Superior temporal gyrus (tissue), 1 donor: ENCODE results near the gene CDK6.

ENCODE experiments used
- DNase-seq: peaks from one replicate; pipeline ENCODE4 v3.0.0-alpha.2; 2016; ENCODE audit errors: extremely low spot score

CDK6 gene

GRCh38 chr7:92681633-92682032 is 154.7 kb downstream of the CDK6 start:
- DNase-seq: no peak

GRCh38 chr7:92680442-92680841 is 155.9 kb downstream of the CDK6 start:
- DNase-seq: no peak

DNA sequence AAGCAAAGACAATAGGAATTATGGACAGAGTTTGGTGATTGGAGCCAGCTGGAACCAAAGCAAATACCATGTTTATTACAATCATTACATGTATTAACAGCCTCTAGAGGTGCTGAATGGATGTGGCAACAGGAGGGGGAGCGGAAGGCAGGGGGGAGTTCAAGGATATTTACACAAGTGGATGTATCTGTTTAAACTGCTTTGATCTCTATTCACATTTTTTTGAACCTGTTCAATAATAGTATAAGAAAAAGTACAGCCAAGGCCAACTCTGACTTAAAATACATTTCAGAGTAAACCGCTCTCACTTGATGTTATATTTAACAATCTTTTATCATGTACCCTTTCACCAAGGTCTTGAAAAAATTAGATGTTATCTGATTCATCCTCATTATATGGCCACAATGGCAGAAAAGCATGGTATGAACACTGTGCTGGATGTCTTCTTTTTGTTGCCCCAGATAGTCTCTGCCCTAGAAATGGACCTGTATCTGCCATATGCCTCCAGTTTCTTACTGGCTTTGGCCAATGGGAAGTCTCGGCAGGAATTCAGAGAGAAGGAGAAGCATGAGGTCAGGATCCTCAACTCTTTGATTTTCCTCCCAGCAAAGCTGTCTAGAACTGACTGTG is 158.0 kb downstream of the CDK6 start:
- no peak for DNase-seq

- no peak for DNase-seq
Measured at GRCh38 chr7:92674379-92674778, 162.0 kb downstream of the CDK6 start.

- no peak for DNase-seq
Measured at GRCh38 chr7:92671505-92672169, 164.7 kb downstream of the CDK6 start.

DNA sequence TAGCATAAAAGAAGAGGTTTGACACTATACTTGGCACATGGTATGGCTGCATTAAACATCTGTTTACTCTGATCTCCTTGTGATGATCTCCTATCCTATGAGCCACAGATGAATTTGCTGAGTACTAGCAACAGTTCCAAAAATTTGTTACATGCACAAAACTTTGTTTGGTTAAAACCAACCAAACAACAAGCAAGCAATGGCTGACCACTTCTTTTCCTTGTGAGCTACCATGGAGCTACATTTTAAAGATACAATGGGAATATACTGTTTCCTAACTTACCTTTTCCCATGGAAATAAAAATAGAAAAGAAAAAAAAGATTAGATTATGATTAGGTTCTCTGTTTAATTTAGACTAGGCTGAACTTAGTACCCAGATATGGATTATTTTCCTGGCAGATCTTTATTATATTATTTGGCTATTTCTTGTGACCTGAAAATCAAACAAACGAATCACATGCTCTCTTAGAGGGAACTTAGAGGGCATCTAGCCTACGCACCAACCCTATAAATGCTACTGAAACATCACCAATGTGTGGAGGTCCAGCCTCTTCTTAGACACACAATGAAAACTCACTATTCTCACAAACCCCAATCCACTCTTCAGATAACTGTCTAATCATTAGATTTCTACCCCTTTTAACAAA is 166.0 kb downstream of the CDK6 start:
- no peak for DNase-seq

GRCh38 chr7:92669616-92670165 is 166.7 kb downstream of the CDK6 start:
- no peak for DNase-seq

- no peak for DNase-seq
Measured at GRCh38 chr7:92668564-92668963, 167.8 kb downstream of the CDK6 start.

- DNase-seq: no peak
Measured at GRCh38 chr7:92667816-92668535, 168.4 kb downstream of the CDK6 start.

DNA sequence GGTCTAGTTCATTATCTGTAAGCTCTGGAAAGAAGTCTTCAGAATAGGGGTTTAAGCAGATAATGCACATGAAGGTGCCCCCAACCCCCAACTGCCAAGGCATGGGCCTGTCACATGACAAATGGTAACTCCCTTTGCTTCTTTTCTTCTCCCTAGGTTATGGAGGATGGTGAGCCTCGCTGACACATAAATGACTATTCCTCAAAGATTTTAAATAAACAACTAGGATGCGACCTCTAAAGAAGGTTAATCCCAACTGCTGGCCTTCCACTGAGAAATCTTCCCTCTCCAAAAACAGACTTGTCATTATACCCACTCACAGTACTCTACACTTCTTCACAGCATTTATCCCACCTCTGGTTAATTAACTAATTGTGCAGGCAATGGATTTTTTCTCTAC is 170.4 kb downstream of the CDK6 start:
- DNase-seq: no peak

DNA sequence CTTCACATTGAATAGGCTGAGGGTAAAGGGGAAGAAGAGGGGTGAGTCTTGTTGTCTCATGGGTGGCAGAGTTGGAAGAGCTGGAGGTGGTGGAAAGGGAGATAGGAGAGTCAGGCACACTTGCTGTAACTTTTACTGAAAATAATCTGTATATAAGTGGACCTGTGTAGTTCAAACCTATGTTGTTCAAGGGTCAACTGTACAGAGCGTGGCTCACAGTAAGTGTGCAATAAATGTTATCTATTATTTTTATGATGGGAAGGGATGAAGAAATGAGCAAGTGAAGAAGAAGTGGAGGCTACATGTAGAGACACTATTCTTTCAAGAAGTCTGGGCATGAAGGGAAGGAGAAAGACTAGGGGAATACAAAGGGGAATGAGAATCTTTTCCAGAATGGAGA is 174.7 kb downstream of the CDK6 start:
- DNase-seq: no peak

DNA sequence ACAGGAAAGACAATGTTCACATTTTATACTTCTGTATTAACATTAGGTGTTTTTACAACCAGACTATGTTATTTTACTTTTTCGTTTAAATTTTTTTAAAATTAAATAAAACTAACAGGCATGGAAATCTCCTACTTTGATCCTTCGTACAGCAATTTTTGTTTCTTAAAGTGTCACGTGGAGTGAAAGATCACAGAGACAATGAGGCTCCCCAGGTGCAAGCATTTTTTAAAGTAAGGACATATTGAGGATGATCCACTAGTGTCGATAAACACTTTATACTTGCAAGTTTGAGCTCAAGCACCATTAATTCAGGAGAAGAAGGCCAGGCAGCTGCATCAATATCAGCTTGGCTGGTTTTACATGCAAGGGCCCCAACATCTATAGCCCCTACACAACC is 177.7 kb downstream of the CDK6 start:
- DNase-seq: no peak

DNA sequence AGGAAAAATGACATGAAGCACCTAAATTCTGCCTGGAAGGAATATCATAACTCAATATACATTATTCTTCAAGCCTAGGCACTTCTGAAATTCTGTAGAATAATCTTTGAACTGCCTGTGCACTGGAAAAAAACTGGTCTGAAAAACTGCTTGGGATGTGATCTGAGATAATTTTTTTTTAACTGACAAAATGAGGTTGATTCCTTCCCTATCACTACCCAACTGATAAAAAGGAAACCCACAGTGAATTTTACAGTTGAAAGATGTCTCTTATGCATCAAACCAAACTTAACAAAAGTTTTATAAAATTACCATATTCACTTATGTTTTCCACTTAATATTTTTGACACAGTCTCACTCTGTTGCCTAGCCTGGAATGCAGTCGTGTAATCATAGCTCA is 179.0 kb downstream of the CDK6 start:
- no peak for DNase-seq

- DNase-seq: no peak
Measured at GRCh38 chr7:92656121-92656520, 180.3 kb downstream of the CDK6 start.

GRCh38 chr7:92655346-92655884 is 181.0 kb downstream of the CDK6 start:
- DNase-seq: no peak

GRCh38 chr7:92653136-92653535 is 183.2 kb downstream of the CDK6 start:
- DNase-seq: no peak

DNA sequence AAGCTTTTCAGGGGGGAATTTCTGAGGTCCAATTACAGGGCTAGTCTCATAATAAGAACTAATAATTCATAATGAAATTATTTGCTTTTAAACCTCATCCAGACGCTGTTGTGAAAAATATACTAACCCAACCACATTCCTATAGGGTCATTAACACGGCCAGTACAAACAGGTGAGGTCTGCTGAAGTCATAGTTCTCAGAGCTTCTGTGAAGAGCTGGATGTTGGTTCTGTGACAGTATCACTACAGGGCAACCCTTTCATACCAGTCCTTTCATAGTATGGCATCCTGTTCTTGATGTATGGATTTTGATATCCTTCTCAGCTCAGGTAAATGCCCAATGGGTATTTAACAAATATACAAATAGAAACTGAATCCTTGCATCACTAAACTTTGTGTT is 183.8 kb downstream of the CDK6 start:
- DNase-seq: no peak

DNA sequence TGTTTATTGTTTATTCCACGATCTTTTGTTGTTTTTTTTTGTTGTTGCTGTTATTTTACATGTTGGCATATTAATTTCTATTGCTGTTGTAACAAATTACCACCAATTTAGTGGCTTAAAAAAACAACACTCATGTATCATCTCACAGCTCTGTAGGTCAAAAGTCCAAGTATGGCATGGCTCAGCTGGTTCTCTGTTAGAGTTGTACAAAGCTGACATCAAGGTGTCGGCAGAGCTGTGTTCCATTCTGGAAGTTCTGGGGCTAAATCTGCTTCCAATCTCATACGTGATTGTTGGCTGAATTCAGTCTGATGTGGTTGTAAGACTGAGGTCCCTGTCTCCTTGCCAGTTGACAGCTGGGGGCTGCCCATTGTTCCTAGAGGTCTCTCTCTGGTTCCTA is 186.0 kb downstream of the CDK6 start:
- no peak for DNase-seq

DNA sequence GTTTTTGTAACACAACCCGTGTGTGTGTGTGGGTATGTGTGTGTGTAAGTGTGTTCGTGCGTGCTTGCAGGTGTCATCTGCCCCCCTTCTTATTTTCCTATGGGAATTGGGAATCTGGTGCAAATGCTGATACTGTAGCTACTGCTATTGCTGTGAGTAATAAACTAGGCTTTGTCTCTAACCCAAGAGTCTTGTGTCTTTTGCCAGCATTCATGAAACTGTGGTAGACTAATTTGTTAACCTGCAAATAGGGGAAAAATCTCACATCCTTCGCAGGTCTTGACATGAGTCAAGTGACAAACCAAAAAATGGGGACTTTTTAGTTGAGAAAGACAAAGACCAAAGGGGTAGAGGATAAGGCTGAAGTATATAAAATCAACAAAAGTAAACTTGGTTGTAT is 188.3 kb downstream of the CDK6 start:
- DNase-seq: no peak

- peak; percentile 76 for DNase-seq
Measured at GRCh38 chr7:92647652-92648051, 188.7 kb downstream of the CDK6 start.

DNA sequence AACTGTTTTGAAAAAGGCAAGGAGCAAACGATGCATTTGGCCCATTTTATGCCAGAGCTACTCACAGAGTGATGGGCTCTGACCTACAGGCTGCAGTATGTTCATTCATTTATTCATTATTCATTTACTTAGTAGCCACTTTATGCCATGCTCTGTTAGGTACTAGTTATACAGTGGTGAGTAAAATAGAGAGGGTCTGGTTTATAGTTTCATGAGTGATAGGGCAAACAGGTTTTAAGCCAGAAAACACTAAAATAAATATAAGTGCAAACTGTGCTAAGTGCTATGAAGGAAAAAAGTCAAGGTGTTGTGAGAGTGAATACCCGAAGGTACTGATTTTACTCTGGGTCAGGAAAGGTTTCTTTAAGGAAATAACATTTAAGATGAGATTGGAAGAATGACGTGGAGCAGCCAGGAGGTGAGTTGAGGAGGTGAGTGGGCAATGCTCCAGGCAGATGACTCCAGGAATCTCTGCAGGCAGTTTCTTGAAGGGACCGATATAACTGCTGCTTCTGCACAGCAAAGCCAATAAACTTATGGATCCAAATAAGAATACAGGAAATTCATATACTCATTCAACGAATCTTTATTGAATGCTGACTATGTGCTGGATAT is 189.3 kb downstream of the CDK6 start:
- no peak for DNase-seq
